ENCODE measurements around the gene TSPAN4.

Gene TSPAN4

GRCh38 chr11:803770-804598 lies 38.7 kb upstream of the TSPAN4 start:
- Histone ChIP-seq H3K9me3 (ENCODE audit: insufficient read depth, low read length, severe bottlenecking) (no peaks in the 10 kb centered on the region), H3K9ac (ENCODE audit: low read depth, low read length) (peak overlapping the region; percentile 85), H4K20me1 (ENCODE audit: insufficient read depth, low read length) (peaks cover 44% of the 10 kb centered on the region), H3K4me1 (ENCODE audit: insufficient read depth, low read length) (peaks cover 56% of the 10 kb centered on the region), H2AFZ (ENCODE audit: low read depth, low read length) (peak overlapping the region; percentile 75; the same call in 1 of the 2 replicates), H3K79me2 (ENCODE audit: insufficient read depth, low read length) (peaks cover 52% of the 10 kb centered on the region), H3K4me3 (ENCODE audit: low read depth in 1 of 2, low read length in 2 of 2) (peak overlapping the region; percentile 55 to 65), H3K36me3 (ENCODE audit: insufficient read depth, low read length) (peaks cover 52% of the 10 kb centered on the region), H3K27me3 (ENCODE audit: insufficient read depth, low read length, poor library complexity) (no peaks in the 10 kb centered on the region), H3K27ac (ENCODE audit: low read length) (peak overlapping the region; percentile 69), H3K4me2 (ENCODE audit: insufficient read depth, low read length) (peak overlapping the region; percentile 93)
- ATAC-seq (ENCODE audit: insufficient read depth, low read depth), result 0 out of 3 replicates have a peak, but pooled peaks have one; percentile 5
- no peak for TF ChIP-seq EZH2 (IDR thresholded peaks at IDR 0.05; ENCODE audit: borderline replicate concordance, low read depth, low read length, severe bottlenecking)
- no peak for TF ChIP-seq CTCF (IDR thresholded peaks at IDR 0.05; ENCODE audit: borderline replicate concordance, extremely low read depth, low read length, poor library complexity, severe bottlenecking)
- DNase-seq, result peak; percentile 53

- ATAC-seq (ENCODE audit: insufficient read depth, low read depth), result peak; percentile 0; the same call in 1 of the 3 replicates
Observed at GRCh38 chr11:804599-804964, 38.1 kb upstream of the TSPAN4 start.

GRCh38 chr11:808427-809286 lies 34.0 kb upstream of the TSPAN4 start:
- H3K4me3 ChIP-seq (ENCODE audit: low read depth in 1 of 2, low read length in 2 of 2), result peak overlapping the region; percentile 60 to 79
- peak overlapping the region; percentile 74 for H3K4me2 ChIP-seq (ENCODE audit: insufficient read depth, low read length)
- peaks cover 44% of the 10 kb centered on the region for H4K20me1 ChIP-seq (ENCODE audit: insufficient read depth, low read length)
- DNase-seq (peak; percentile 46), ATAC-seq (ENCODE audit: insufficient read depth, low read depth) (no peak)
- H3K27me3 ChIP-seq (ENCODE audit: insufficient read depth, low read length, poor library complexity), result no peaks in the 10 kb centered on the region
- H3K27ac ChIP-seq (ENCODE audit: low read length), result peak overlapping the region; percentile 98
- H3K36me3 ChIP-seq (ENCODE audit: insufficient read depth, low read length), result peaks cover 43% of the 10 kb centered on the region
- TF ChIP-seq CTCF (IDR thresholded peaks at IDR 0.05; ENCODE audit: borderline replicate concordance, extremely low read depth, low read length, poor library complexity, severe bottlenecking) (peak; percentile 9), EZH2 (IDR thresholded peaks at IDR 0.05; ENCODE audit: borderline replicate concordance, low read depth, low read length, severe bottlenecking) (no peak)
- H3K79me2 ChIP-seq (ENCODE audit: insufficient read depth, low read length), result peaks cover 61% of the 10 kb centered on the region
- peaks cover 55% of the 10 kb centered on the region for H3K4me1 ChIP-seq (ENCODE audit: insufficient read depth, low read length)
- no peaks in the 10 kb centered on the region for H3K9me3 ChIP-seq (ENCODE audit: insufficient read depth, low read length, severe bottlenecking)
- peak overlapping the region; percentile 87 for H2AFZ ChIP-seq (ENCODE audit: low read depth, low read length)
- H3K9ac ChIP-seq (ENCODE audit: low read depth, low read length), result peak overlapping the region; percentile 84

More at GRCh38 chr11:804599-804964, 38.1 kb upstream of the TSPAN4 start:
- H3K4me1 ChIP-seq (ENCODE audit: insufficient read depth, low read length), result peaks cover 56% of the 10 kb centered on the region
- TF ChIP-seq EZH2 (IDR thresholded peaks at IDR 0.05; ENCODE audit: borderline replicate concordance, low read depth, low read length, severe bottlenecking) (no peak), CTCF (IDR thresholded peaks at IDR 0.05; ENCODE audit: borderline replicate concordance, extremely low read depth, low read length, poor library complexity, severe bottlenecking) (no peak)
- peaks cover 39% of the 10 kb centered on the region for H4K20me1 ChIP-seq (ENCODE audit: insufficient read depth, low read length)
- H3K9me3 ChIP-seq (ENCODE audit: insufficient read depth, low read length, severe bottlenecking), result no peaks in the 10 kb centered on the region
- H3K79me2 ChIP-seq (ENCODE audit: insufficient read depth, low read length), result peaks cover 55% of the 10 kb centered on the region
- H3K4me2 ChIP-seq (ENCODE audit: insufficient read depth, low read length), result peak overlapping the region; percentile 93
- H3K27ac ChIP-seq (ENCODE audit: low read length), result peak overlapping the region; percentile 69
- no peak for DNase-seq
- peak overlapping the region; percentile 55 to 65 for H3K4me3 ChIP-seq (ENCODE audit: low read depth in 1 of 2, low read length in 2 of 2)
- H3K36me3 ChIP-seq (ENCODE audit: insufficient read depth, low read length), result peaks cover 49% of the 10 kb centered on the region
- no peaks in the 10 kb centered on the region for H3K27me3 ChIP-seq (ENCODE audit: insufficient read depth, low read length, poor library complexity)
- H3K9ac ChIP-seq (ENCODE audit: low read depth, low read length), result peak overlapping the region; percentile 85
- H2AFZ ChIP-seq (ENCODE audit: low read depth, low read length), result peak overlapping the region; percentile 75

All from DND-41 (cell line).